HFFc6 (cell line): ENCODE data around the gene YIF1B. TPM values are rescaled to one million over a fixed set of nuclear protein-coding genes. Genes with fewer than 3 reads are reported as not detected.
A peak's percentile ranks its signal among the peaks of the same experiment; 100 is the strongest.

Experiments used
- DNase-seq: peaks from one replicate; pipeline ENCODE4 v3.0.0-alpha.2; 2018
- H3K27ac Mint-ChIP-seq: 2 replicates; pipeline ENCODE4 v1.8.0; 2020; ENCODE audit warnings: mild to moderate bottlenecking, mixed read lengths
- H3K27me3 Mint-ChIP-seq: 2 replicates; pipeline ENCODE4 v1.8.0; 2021; ENCODE audit warnings: mild to moderate bottlenecking, moderate library complexity, mixed read lengths; ENCODE audit not compliant: insufficient read depth
- H3K36me3 Mint-ChIP-seq: 2 replicates; pipeline ENCODE4 v1.8.0; 2021; ENCODE audit warnings: low read depth, mixed read lengths
- H3K4me1 Mint-ChIP-seq: 2 replicates; pipeline ENCODE4 v1.8.0; 2020; ENCODE audit warnings: low read depth, mixed read lengths
- H3K4me3 Mint-ChIP-seq: 2 replicates; pipeline ENCODE4 v1.8.0; 2020; ENCODE audit warnings: mild to moderate bottlenecking, moderate library complexity, mixed read lengths
- H3K9me3 Mint-ChIP-seq: 2 replicates; pipeline ENCODE4 v1.8.0; 2020; ENCODE audit warnings: mild to moderate bottlenecking, mixed read lengths
- total RNA-seq, 6 experiments: library from RNA; stranded (reverse); fragmentation: NEBNext Ultra II Directional; extraction: Animal tissue kit (Norgen Biotek cat#: 25700); gene quantifications; 2 replicates in 1 of 6; 3 replicates in 5 of 6; pipeline ENCODE4 v1.2.3, GENCODE V29; 2021
- TF ChIP-seq, protein P1 (sequence below): fragments of 200-600 bp; sonication (generic); IDR thresholded peaks from 2 replicates; pipeline ENCODE4 v1.5.0; 2021; ENCODE audit warnings: antibody characterized with exemption, mild to moderate bottlenecking

The YIF1B gene
- total RNA-seq, 6 experiments from 2014 or later, result 80.8 to 98.5 (median 86.6) TPM

DNA sequence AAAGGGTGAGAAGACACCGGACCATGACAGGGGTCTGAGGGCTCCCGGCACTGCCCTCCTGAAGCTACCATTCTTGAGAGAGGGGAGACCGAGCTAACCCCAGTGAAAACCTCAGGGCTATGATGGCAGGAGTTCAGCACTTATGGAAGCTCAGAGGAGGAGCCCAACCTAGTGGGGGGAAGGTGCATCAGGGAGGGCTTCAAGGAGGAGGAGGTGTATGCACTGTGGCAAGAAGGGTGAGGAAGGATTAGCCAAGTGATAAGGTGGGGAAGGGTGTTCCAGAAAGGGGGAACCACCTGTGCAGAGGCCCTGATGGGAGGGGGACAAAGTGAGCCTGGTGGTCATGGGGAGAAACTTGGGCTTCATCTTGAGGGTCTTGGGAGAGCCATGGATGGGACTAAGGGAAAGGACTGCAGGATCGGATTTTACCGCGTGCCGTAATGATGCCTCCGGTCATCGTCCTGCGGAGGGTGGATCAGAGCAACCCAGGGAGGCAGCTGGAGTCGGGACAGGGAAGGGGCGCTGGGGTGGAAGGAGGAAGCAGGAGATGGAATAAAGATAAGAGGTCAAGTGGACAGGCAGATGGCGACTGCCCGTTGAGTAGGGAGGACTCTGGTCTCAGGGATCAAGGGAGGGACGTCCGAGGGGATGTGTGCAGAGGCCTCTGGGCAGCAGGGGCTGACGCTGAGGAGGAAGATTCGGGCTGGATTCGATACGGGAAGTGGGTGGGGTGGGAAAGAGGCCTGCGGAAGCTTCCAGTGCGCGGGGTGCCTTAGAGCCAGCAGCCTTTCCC, 45.3 kb upstream of the YIF1B start:
- peaks cover 33% of the 10 kb centered on the region for H3K27me3 Mint-ChIP-seq
- no peak overlapping the region for H3K27ac Mint-ChIP-seq
- no peaks in the 10 kb centered on the region for H3K36me3 Mint-ChIP-seq
- H3K9me3 Mint-ChIP-seq, result no peaks in the 10 kb centered on the region
- no peaks in the 10 kb centered on the region for H3K4me1 Mint-ChIP-seq
- peak overlapping the region; percentile 87 for H3K4me3 Mint-ChIP-seq
- TF ChIP-seq, protein P1, sequence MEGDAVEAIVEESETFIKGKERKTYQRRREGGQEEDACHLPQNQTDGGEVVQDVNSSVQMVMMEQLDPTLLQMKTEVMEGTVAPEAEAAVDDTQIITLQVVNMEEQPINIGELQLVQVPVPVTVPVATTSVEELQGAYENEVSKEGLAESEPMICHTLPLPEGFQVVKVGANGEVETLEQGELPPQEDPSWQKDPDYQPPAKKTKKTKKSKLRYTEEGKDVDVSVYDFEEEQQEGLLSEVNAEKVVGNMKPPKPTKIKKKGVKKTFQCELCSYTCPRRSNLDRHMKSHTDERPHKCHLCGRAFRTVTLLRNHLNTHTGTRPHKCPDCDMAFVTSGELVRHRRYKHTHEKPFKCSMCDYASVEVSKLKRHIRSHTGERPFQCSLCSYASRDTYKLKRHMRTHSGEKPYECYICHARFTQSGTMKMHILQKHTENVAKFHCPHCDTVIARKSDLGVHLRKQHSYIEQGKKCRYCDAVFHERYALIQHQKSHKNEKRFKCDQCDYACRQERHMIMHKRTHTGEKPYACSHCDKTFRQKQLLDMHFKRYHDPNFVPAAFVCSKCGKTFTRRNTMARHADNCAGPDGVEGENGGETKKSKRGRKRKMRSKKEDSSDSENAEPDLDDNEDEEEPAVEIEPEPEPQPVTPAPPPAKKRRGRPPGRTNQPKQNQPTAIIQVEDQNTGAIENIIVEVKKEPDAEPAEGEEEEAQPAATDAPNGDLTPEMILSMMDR, result no peak
- no peak for DNase-seq

DNA sequence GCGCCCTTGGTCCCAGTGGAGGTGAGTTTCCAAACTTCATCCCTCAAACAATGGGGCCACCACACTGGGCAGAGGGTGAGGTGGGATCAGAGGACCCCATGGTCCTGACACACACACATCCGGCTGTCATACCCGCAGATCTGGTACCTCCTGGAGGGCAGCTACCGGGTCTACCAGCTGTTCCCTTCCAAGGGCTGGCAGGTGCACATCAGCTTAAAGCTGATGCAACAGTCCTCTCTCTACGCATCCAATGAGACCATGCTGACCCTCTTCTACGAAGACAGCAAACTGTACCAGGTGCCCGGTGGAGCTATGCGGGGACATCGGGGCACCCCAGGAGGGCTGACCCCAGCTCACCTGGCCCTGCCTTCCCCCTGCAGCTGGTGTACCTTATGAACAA, 44.6 kb upstream of the YIF1B start:
- DNase-seq, result no peak
- TF ChIP-seq, protein P1, result no peak
- Mint-ChIP-seq H3K36me3 (no peaks in the 10 kb centered on the region), H3K4me1 (no peaks in the 10 kb centered on the region), H3K27me3 (peaks cover 30% of the 10 kb centered on the region), H3K4me3 (no peak overlapping the region), H3K9me3 (no peaks in the 10 kb centered on the region), H3K27ac (no peak overlapping the region)

DNA sequence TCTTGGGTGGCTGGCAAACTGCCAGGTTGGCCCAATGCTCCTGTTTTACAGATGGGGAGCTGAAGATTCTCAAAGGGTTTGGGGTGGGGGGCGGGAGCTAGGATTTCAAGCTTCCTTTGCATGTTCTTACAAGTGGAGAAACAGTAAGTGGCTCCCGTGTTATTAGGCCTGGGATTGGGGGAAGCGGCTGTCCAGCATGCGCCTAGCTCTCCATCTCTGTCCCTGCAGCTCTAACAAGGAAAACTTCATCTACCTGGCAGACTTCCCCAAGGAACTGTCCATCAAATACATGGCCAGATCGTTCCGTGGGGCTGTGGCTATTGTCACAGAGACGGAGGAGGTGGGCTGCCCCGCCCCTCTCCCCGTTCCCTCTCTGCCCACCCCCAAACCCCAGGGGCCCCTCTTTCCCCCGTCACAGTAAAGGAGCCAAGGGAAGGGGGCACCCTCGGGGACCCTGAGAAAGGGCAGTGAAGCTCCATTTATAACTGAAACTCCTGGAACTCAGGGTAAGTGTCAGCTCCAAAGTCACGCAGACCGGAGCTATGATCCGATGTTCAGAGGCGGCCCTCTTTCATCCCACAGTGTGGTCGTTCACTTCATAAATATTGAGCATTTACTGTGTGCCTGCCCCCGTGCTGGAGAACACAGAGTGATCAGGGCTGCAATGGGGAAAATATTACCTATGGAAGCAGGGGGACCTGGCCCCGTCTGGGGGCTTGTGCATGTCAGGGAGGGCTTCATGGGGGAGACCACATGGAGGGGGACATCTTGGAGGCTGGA, 43.7 kb upstream of the YIF1B start:
- no peak overlapping the region for H3K4me3 Mint-ChIP-seq
- H3K4me1 Mint-ChIP-seq, result no peaks in the 10 kb centered on the region
- H3K27me3 Mint-ChIP-seq, result peaks cover 30% of the 10 kb centered on the region
- H3K36me3 Mint-ChIP-seq, result no peaks in the 10 kb centered on the region
- no peak for DNase-seq
- TF ChIP-seq, protein P1, result no peak
- no peaks in the 10 kb centered on the region for H3K9me3 Mint-ChIP-seq
- no peak overlapping the region for H3K27ac Mint-ChIP-seq

DNA sequence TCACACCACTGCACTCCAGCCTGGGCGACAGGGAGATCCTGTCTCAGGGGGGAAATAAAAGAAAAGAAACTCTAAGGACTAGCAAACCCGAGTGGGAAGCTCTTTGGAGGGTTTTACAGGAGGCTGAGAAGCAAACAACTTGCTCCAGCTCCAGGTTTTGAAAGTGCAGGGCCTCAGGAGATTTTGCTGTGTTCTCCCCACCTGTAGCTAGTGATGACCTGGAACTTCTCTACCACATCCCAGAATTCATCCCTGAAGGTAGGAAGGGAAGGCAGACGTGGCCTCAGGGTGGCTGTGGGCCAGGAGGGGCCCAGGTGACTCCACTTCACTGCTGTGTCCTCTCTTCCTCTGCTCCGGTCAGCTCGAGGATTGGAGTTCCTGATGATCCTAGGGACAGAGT, 42.3 kb upstream of the YIF1B start:
- TF ChIP-seq, protein P1, result no peak
- Mint-ChIP-seq H3K4me3 (no peak overlapping the region), H3K27ac (no peak overlapping the region), H3K36me3 (no peaks in the 10 kb centered on the region), H3K9me3 (no peaks in the 10 kb centered on the region), H3K4me1 (no peaks in the 10 kb centered on the region), H3K27me3 (peaks cover 35% of the 10 kb centered on the region)
- DNase-seq, result no peak

DNA sequence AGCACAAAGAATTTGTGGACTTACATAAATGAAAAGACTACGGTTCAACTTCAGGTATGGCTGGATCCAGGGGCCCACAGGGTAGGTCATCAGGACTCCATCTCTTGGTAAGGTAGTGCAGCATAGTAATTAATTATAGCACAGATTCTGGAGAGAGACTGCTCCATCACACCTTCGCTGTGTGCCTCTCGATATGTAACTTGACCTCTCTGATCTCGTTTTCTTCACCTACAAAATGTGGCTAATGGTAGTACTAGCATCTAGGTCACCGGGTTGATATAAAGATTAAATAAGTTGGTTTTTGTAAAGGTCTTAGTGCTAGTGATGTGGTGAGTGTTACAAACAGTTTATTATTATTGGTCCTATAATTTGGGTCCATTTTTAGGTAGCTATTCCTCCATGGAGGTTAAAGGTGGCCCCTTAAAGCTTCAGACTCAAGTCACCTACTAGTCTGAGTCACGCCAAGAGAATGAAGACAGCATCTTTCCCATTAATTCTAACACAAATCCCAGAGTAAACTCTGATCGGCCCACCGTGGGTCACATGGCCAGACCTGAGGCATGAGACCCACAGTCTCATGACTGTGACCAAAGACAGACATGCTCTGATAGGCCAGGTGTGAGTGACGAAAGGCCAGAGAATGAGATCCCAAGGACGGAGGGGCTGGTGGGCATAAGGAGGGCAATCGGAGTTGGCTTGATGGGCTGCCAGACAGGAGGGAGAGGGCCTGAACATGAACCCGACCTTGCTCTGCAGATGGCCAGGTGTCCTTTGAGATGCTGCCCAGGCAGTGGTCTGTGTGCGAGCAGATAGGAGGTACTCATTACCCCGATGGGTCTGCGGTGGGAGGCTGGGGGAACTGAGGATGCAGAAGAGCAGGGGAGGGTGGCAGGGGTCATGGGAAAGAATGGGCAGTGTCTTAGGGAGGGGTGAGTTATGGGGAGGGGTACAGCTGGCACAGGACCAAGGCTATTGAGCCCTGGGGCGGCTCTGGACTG, 40.3 kb upstream of the YIF1B start:
- H3K36me3 Mint-ChIP-seq, result no peaks in the 10 kb centered on the region
- no peak for DNase-seq
- TF ChIP-seq, protein P1, result no peak
- H3K4me1 Mint-ChIP-seq, result no peaks in the 10 kb centered on the region
- H3K4me3 Mint-ChIP-seq, result no peak overlapping the region
- H3K27me3 Mint-ChIP-seq, result peaks cover 36% of the 10 kb centered on the region
- H3K27ac Mint-ChIP-seq, result no peak overlapping the region
- H3K9me3 Mint-ChIP-seq, result no peaks in the 10 kb centered on the region
